PC-3 (cell line): ENCODE data around the gene FOXP1.

ENCODE experiments used
- EZH2 ChIP-seq: fragments of 300-600 bp; sonication (generic); IDR thresholded peaks from one replicate; pipeline ENCODE4 v1.6.1; 2017; ENCODE audit warnings: antibody characterized with exemption, mild to moderate bottlenecking, low read length; ENCODE audit not compliant: unreplicated experiment
- TF ChIP-seq, protein P1 (sequence below): fragments of 300-600 bp; sonication (generic); conservative IDR thresholded peaks from 2 replicates; pipeline ENCODE4 v1.5.1; 2017; ENCODE audit warnings: antibody characterized with exemption, low read depth, mild to moderate bottlenecking, low read length

DNA sequence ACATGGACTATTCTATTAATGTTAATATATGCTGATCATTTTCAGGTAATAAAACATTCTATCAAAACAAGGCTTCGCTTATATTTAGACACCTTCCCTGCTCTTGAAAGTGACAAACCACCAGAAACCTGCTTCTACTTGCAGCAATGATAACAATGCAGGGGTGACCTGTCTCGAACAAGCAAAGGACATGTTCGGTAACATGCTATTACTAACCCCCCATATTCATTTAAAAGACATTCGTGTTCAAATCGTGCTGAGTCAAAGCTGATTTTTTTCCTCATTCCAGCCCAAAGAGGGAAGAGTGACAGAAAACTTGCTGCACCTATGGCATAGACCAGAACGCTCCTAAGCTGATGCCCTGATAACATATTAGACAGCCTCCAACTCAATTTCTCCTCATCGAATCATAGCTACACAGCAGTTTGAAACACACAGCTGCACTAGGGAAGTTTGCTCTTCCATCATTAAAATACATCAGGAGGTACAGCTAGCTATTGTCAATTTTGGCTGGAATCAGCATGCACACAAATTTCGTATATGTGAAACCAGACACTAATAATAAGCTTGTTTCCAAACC is 341.5 kb downstream of the FOXP1 start:
- TF ChIP-seq, protein P1, sequence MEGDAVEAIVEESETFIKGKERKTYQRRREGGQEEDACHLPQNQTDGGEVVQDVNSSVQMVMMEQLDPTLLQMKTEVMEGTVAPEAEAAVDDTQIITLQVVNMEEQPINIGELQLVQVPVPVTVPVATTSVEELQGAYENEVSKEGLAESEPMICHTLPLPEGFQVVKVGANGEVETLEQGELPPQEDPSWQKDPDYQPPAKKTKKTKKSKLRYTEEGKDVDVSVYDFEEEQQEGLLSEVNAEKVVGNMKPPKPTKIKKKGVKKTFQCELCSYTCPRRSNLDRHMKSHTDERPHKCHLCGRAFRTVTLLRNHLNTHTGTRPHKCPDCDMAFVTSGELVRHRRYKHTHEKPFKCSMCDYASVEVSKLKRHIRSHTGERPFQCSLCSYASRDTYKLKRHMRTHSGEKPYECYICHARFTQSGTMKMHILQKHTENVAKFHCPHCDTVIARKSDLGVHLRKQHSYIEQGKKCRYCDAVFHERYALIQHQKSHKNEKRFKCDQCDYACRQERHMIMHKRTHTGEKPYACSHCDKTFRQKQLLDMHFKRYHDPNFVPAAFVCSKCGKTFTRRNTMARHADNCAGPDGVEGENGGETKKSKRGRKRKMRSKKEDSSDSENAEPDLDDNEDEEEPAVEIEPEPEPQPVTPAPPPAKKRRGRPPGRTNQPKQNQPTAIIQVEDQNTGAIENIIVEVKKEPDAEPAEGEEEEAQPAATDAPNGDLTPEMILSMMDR, result no peak
- TF ChIP-seq EZH2, result no peak
